Ishikawa (cell line): ENCODE data around the gene ZRANB3.

Experiments
- CEBPB ChIP-seq: IDR thresholded peaks from 2 replicates; pipeline ENCODE4 v1.6.1; 2012
- CREB1 ChIP-seq: IDR thresholded peaks from 2 replicates; pipeline ENCODE4 v1.6.1; 2012; ENCODE audit warnings: low read depth
- EGR1 ChIP-seq: IDR thresholded peaks from 2 replicates; pipeline ENCODE4 v1.6.1; 2012
- EP300 ChIP-seq: IDR thresholded peaks from 2 replicates; pipeline ENCODE4 v1.6.1; 2012; ENCODE audit warnings: borderline replicate concordance
- FOXM1 ChIP-seq: IDR thresholded peaks from 2 replicates; pipeline ENCODE4 v1.6.1; 2012; ENCODE audit warnings: low read depth, borderline replicate concordance
- MAX ChIP-seq: IDR thresholded peaks from 2 replicates; pipeline ENCODE4 v1.6.1; 2012
- NFIC ChIP-seq: IDR thresholded peaks from 2 replicates; pipeline ENCODE4 v1.6.1; 2012
- RAD21 ChIP-seq: IDR thresholded peaks from 2 replicates; pipeline ENCODE4 v1.6.1; 2012; ENCODE audit warnings: low read depth
- REST ChIP-seq: IDR thresholded peaks from 2 replicates; pipeline ENCODE4 v1.6.1; 2012; ENCODE audit warnings: low read depth, mild to moderate bottlenecking
- TAF1 ChIP-seq: IDR thresholded peaks from 2 replicates; pipeline ENCODE4 v1.6.1; 2012; ENCODE audit warnings: low read depth, mild to moderate bottlenecking
- TCF12 ChIP-seq: IDR thresholded peaks from 2 replicates; pipeline ENCODE4 v1.6.1; 2012; ENCODE audit warnings: low read depth
- TEAD4 ChIP-seq: IDR thresholded peaks from 2 replicates; pipeline ENCODE4 v1.6.1; 2012
- USF1 ChIP-seq: IDR thresholded peaks from 2 replicates; pipeline ENCODE4 v1.6.1; 2012
- YY1 ChIP-seq: IDR thresholded peaks from 2 replicates; pipeline ENCODE4 v1.6.1; 2012; ENCODE audit warnings: low read depth
- ZBTB7A ChIP-seq: IDR thresholded peaks from 2 replicates; pipeline ENCODE4 v1.6.1; 2012; ENCODE audit warnings: low read depth

The ZRANB3 gene

DNA sequence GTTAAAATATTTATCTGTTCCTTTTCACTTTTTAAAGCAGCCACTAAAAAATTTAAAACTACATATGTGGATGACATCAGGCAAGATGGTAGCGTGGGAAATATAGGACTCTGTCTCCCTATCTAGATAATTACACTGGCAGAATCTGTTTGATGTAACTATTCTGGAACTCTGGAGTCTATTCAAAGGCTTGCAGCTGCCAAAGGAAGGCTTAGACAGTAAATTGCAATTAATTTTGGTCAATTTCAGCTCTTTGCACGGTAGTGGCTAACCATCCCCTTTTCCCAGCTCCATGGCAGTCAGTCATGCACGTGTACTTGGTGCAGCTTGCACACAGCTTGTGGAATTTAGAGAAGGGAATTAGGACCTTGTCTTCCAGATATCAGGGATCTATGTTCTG is 343.7 kb downstream of the ZRANB3 start:
- TF ChIP-seq FOXM1 (no peak), CEBPB (no peak), TCF12 (no peak), EP300 (no peak), RAD21 (no peak), TAF1 (no peak), CREB1 (no peak), MAX (no peak), USF1 (no peak), ZBTB7A (no peak), EGR1 (no peak), TEAD4 (no peak), REST (no peak), YY1 (no peak), NFIC (no peak)

DNA sequence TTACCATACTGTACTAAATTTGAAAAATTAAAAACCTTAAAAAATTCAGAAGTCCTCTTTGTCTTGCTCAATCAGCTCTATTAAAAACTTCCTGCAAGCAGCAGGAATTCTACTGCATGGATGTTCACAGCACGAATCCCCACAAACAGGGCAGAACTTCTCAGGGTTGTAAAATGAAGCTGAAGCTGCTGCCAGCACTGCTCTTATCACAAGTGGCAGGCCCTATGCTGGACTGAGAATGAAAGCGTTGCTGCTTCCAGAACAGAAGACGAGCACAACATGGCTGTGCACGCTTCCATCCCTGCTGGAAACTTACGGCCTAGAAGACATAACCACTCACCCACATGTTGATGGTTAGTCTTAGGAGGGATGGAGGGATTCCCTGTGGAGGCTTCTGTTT is 345.0 kb downstream of the ZRANB3 start:
- TF ChIP-seq TAF1 (no peak), REST (no peak), TCF12 (no peak), USF1 (no peak), CREB1 (no peak), NFIC (no peak)

- TF ChIP-seq YY1 = no peak
- no peak for TF ChIP-seq EGR1
- no peak for TF ChIP-seq TCF12
- TF ChIP-seq MAX = no peak
- no peak for TF ChIP-seq USF1
- no peak for TF ChIP-seq CEBPB
- no peak for TF ChIP-seq TAF1
- no peak for TF ChIP-seq FOXM1
Measured at GRCh38 chr2:135183822-135184221, 347.2 kb downstream of the ZRANB3 start.

DNA sequence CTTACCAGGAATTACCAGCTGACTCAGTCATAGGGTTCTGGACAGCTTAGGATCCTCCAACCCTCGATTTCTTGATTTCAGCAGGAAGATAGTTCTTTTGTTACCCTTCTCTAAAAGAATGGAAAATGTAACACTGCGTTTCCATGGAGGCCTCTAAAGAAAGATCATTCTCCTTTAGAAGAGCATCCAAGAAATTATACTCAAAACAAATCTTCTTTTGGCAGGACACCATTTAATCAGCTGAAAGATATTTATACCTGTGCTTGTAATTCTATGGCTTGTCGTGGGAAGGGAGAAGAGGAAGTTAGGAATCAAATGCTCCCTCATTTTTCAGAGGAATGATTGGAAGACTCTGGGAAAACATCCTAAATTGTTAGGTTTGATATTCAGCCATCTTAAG is 348.4 kb downstream of the ZRANB3 start:
- TF ChIP-seq FOXM1 (no peak), TAF1 (no peak), CREB1 (no peak), ZBTB7A (no peak), NFIC (no peak), EGR1 (no peak), CEBPB (no peak), EP300 (no peak), REST (no peak), YY1 (no peak)

DNA sequence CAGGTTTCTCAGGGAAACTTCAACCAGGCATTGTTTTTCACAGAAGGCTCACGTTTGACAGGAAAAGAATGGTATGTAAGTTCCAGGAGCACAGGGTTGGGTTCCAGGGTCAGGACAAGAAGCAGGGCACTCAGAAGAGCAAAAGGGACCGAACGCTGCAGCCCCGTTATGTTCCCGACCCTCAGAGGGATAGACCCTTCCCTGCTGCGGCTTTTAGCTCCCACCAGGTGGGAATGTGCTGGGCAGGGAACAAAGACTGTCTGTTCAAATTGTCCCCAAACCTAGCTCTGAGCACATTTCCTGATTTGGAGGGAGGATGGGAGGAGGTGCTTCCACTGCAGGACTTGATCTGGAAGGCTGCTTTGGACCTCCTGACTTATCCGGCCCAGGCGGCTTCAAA is 348.8 kb downstream of the ZRANB3 start:
- TF ChIP-seq TEAD4 (no peak), REST (no peak), YY1 (no peak), EGR1 (no peak), EP300 (no peak), USF1 (no peak), CEBPB (no peak), CREB1 (no peak), NFIC (no peak), MAX (no peak), TAF1 (no peak)
